Ishikawa (cell line): ENCODE data around the gene HYDIN.

ENCODE experiments used
- FOXM1 ChIP-seq: IDR thresholded peaks from 2 replicates; pipeline ENCODE4 v1.6.1; 2012; ENCODE audit warnings: low read depth, borderline replicate concordance
- RAD21 ChIP-seq: IDR thresholded peaks from 2 replicates; pipeline ENCODE4 v1.6.1; 2012; ENCODE audit warnings: low read depth
- REST ChIP-seq: IDR thresholded peaks from 2 replicates; pipeline ENCODE4 v1.6.1; 2012; ENCODE audit warnings: low read depth, mild to moderate bottlenecking
- TCF12 ChIP-seq: IDR thresholded peaks from 2 replicates; pipeline ENCODE4 v1.6.1; 2012; ENCODE audit warnings: low read depth
- TEAD4 ChIP-seq: IDR thresholded peaks from 2 replicates; pipeline ENCODE4 v1.6.1; 2012
- USF1 ChIP-seq: IDR thresholded peaks from 2 replicates; pipeline ENCODE4 v1.6.1; 2012

GRCh38 chr16:71259086-71259485 lies 28.6 kb upstream of the HYDIN start:
- no peak for TF ChIP-seq REST
- TF ChIP-seq RAD21 = no peak
- TF ChIP-seq TEAD4 = no peak
- no peak for TF ChIP-seq TCF12
- no peak for TF ChIP-seq USF1
- TF ChIP-seq FOXM1 = no peak
